Keratinocyte (primary cell): ENCODE measurements around the gene ATF6. TPM values are rescaled to one million over a fixed set of nuclear protein-coding genes. Genes with fewer than 3 reads are reported as not detected.

Experiments
- DNase-seq: peaks from one replicate; pipeline ENCODE4 v3.0.0-alpha.2; 2011; ENCODE audit warnings: low read depth, missing footprints, low spot score
- FAIRE-seq: peaks from 2 replicates; lab custom pipeline; 2011; peaks lifted over from hg19 to GRCh38; lab: Jason Lieb, UNC
- H2AFZ ChIP-seq: 2 replicates; pipeline ENCODE4 v1.6.0; 2012; ENCODE audit warnings: low read length, control low read depth, inconsistent platforms; ENCODE audit not compliant: control insufficient read depth
- H3K27ac ChIP-seq: 2 replicates; pipeline ENCODE4 v1.5.1; 2011; ENCODE audit warnings: low read length; ENCODE audit not compliant: control insufficient read depth, insufficient read depth
- H3K27me3 ChIP-seq: 3 replicates; pipeline ENCODE4 v1.6.0; 2011; ENCODE audit warnings: low read length; ENCODE audit not compliant: control insufficient read depth, insufficient read depth; ENCODE audit errors: extremely low read depth
- H3K36me3 ChIP-seq, 2 experiments: 2 replicates in 1 of 2; 3 replicates in 1 of 2; pipeline ENCODE4 v1.5.1; 2011; ENCODE audit warnings: low read length in 2 of 2, mild to moderate bottlenecking in 1 of 2; ENCODE audit not compliant: control insufficient read depth in 2 of 2, insufficient read depth in 2 of 2; ENCODE audit errors: extremely low read depth in 1 of 2
- H3K4me1 ChIP-seq: 3 replicates; pipeline ENCODE4 v1.5.1; 2011; ENCODE audit warnings: low read length; ENCODE audit not compliant: control insufficient read depth, insufficient read depth; ENCODE audit errors: extremely low read depth
- H3K4me2 ChIP-seq: 3 replicates; pipeline ENCODE4 v1.6.0; 2011; ENCODE audit warnings: low read depth, low read length; ENCODE audit not compliant: control insufficient read depth, insufficient read depth; ENCODE audit errors: extremely low read depth
- H3K4me3 ChIP-seq, 3 experiments: fragments of 200-600 bp in 1 of 3; sonication (generic) in 1 of 3; 2 replicates in 2 of 3; 3 replicates in 1 of 3; pipeline ENCODE4 v1.5.1; 2011 to 2016; ENCODE audit warnings: low read length in 3 of 3, mild to moderate bottlenecking in 3 of 3, control low read depth in 2 of 3, inconsistent platforms in 1 of 3, low read depth in 1 of 3, mixed read lengths in 1 of 3, mixed run types in 1 of 3, moderate library complexity in 1 of 3; ENCODE audit not compliant: control insufficient read depth in 2 of 3, insufficient read depth in 2 of 3; ENCODE audit errors: extremely low read depth in 1 of 3
- H3K79me2 ChIP-seq: 2 replicates; pipeline ENCODE4 v1.6.0; 2012; ENCODE audit warnings: low read length; ENCODE audit not compliant: control insufficient read depth, insufficient read depth
- H3K9ac ChIP-seq: 3 replicates; pipeline ENCODE4 v1.6.0; 2011; ENCODE audit warnings: low read length; ENCODE audit not compliant: control insufficient read depth, insufficient read depth; ENCODE audit errors: extremely low read depth
- H3K9me1 ChIP-seq: 3 replicates; pipeline ENCODE4 v1.6.0; 2011; ENCODE audit warnings: low read length; ENCODE audit not compliant: control insufficient read depth, insufficient read depth; ENCODE audit errors: extremely low read depth
- H3K9me3 ChIP-seq: 2 replicates; pipeline ENCODE4 v1.5.1; 2012; ENCODE audit warnings: low read depth, low read length; ENCODE audit not compliant: control insufficient read depth
- H4K20me1 ChIP-seq: 3 replicates; pipeline ENCODE4 v1.6.0; 2011; ENCODE audit warnings: low read length; ENCODE audit not compliant: control insufficient read depth, insufficient read depth; ENCODE audit errors: extremely low read depth
- CTCF ChIP-seq, 3 experiments: IDR thresholded peaks in 1 of 3; conservative IDR thresholded peaks in 1 of 3; optimal IDR thresholded peaks in 1 of 3; 2 replicates in 2 of 3; 3 replicates in 1 of 3; pipeline versions ENCODE3 to v1.5.1; 2011; ENCODE audit warnings: low read length in 3 of 3, mild to moderate bottlenecking in 3 of 3, moderate library complexity in 2 of 3, control low read depth in 1 of 3, inconsistent platforms in 1 of 3; ENCODE audit not compliant: insufficient read depth in 2 of 3; ENCODE audit errors: extremely low read depth in 1 of 3
- EZH2 ChIP-seq: IDR thresholded peaks from one replicate; pipeline ENCODE4 v1.6.1; 2012; ENCODE audit warnings: inconsistent platforms, mild to moderate bottlenecking, low read length, moderate library complexity
- dilution Hi-C: fragments of 300-500 bp; cut with MboI; formaldehyde crosslinking; loops from one replicate; pipeline ENCODE4 v1.7.0; 2020; ENCODE audit warnings: low sequenced_read_pairs; ENCODE audit not compliant: extremely low pct_ligation_motif_present
- polyA plus RNA-seq, 5 experiments: library from polyadenylated mRNA; depleted of rRNA in 3 of 5; stranded (reverse) in 3 of 5; stranded (forward) in 1 of 5; unstranded in 1 of 5; fragments of >200 nt; gene quantifications; 1 replicate in 1 of 5; 2 replicates in 3 of 5; 3 replicates in 1 of 5; pipeline versions ENCODE4 v1.2.1 to v1.2.3, GENCODE V29; 2011 to 2012; ENCODE audit warnings: missing spikeins in 2 of 5, low read depth in 1 of 5, low replicate concordance in 1 of 5

ATF6 gene
- polyA plus RNA-seq, 1 donor (not counting 4 experiments of a cell fraction or from before 2014, with no cell fraction given) = 19.7 TPM

GRCh38 chr1:161864577-161864976, 98.5 kb downstream of the ATF6 start:
- Histone ChIP-seq H3K9me3 (no peaks in the 10 kb centered on the region), H4K20me1 (no peaks in the 10 kb centered on the region), H3K9ac (no peak overlapping the region), H3K27me3 (no peaks in the 10 kb centered on the region), H2AFZ (no peak overlapping the region), H3K9me1 (no peaks in the 10 kb centered on the region), H3K27ac (no peak overlapping the region), H3K79me2 (no peaks in the 10 kb centered on the region), H3K4me1 (no peaks in the 10 kb centered on the region), H3K36me3 (peaks cover 0 to 3% of the 10 kb centered on the region in 2 experiments), H3K4me2 (no peak overlapping the region), H3K4me3 (no peak overlapping the region)
- no peak for TF ChIP-seq CTCF (optimal IDR thresholded peaks at IDR 0.05 in 1 of 3, IDR thresholded peaks at IDR 0.05 in 1 of 3, conservative IDR thresholded peaks at IDR 0.05 in 1 of 3; ENCODE audit: extremely low read depth in 1 of 3, insufficient read depth in 2 of 3, low read length in 3 of 3)
- no peak for TF ChIP-seq EZH2
- DNase-seq (no peak), FAIRE-seq (peak; percentile 9)
- dilution Hi-C loops = no loop called here

GRCh38 chr1:161866241-161866640, 100.1 kb downstream of the ATF6 start:
- Histone ChIP-seq H3K4me3 (no peak overlapping the region), H3K9ac (no peak overlapping the region), H3K4me2 (no peak overlapping the region), H3K27ac (no peak overlapping the region), H3K36me3 (peaks cover 0 to 3% of the 10 kb centered on the region in 2 experiments), H3K9me1 (no peaks in the 10 kb centered on the region), H3K4me1 (no peaks in the 10 kb centered on the region), H3K9me3 (no peaks in the 10 kb centered on the region), H3K79me2 (no peaks in the 10 kb centered on the region), H4K20me1 (no peaks in the 10 kb centered on the region), H2AFZ (no peak overlapping the region), H3K27me3 (no peaks in the 10 kb centered on the region)
- dilution Hi-C loops = no loop called here
- no peak for DNase-seq
- FAIRE-seq = no peak
- no peak for TF ChIP-seq CTCF (optimal IDR thresholded peaks at IDR 0.05 in 1 of 3, IDR thresholded peaks at IDR 0.05 in 1 of 3, conservative IDR thresholded peaks at IDR 0.05 in 1 of 3; ENCODE audit: extremely low read depth in 1 of 3, insufficient read depth in 2 of 3, low read length in 3 of 3)
